HepG2 (cell line): ENCODE data around the gene GBGT1. TPM values are rescaled to one million over a fixed set of nuclear protein-coding genes. Genes with fewer than 3 reads are reported as not detected.

Experiments used
- ATAC-seq: fragments of 200-7000 bp; cut with Tn5 transposase; 3 replicates; pipeline ENCODE4 v1.9.1; 2020; ENCODE audit warnings: mild to moderate bottlenecking, moderate library complexity
- BruUV-seq: library from RNA; stranded (reverse); fragments of 400-500 nt; replicated peaks from 2 replicates; lab custom pipeline; 2021; lab: Mats Ljungman, UMichigan
- CTCF ChIA-PET: fragments of 300-600 bp; formaldehyde crosslinking; extraction: SDS; loops from one replicate; lab custom pipeline; 2021; ENCODE audit warnings: low total read pairs, inconsistent platforms, low intra/inter-chr PET ratio; lab: Yijun Ruan, JAX
- POLR2A ChIA-PET: fragments of 350-600 bp; sonication (Branson Sonifier 250); formaldehyde crosslinking; loops from one replicate; lab custom pipeline; 2020; ENCODE audit warnings: antibody characterized with exemption, inconsistent platforms; lab: Yijun Ruan, JAX
- DNase-seq: peaks from one replicate; pipeline ENCODE4 v3.0.0-alpha.2; 2015; ENCODE audit warnings: low spot score
- FAIRE-seq: peaks from 3 replicates; lab custom pipeline; 2011; peaks lifted over from hg19 to GRCh38; lab: Jason Lieb, UNC
- H2AFZ ChIP-seq: one replicate; pipeline ENCODE4 v1.6.1; 2011; ENCODE audit warnings: low read length, inconsistent platforms
- H3K27ac ChIP-seq: fragments of 300-600 bp; 3 replicates; pipeline ENCODE4 v1.8.0; 2011; ENCODE audit warnings: mixed run types, mild to moderate bottlenecking, mixed read lengths, low read length, inconsistent platforms; ENCODE audit not compliant: insufficient read depth; ENCODE audit errors: extremely low read length
- H3K27me3 ChIP-seq, 2 experiments: fragments of 200-600 bp in 1 of 2; 2 replicates in 1 of 2; 3 replicates in 1 of 2; pipeline versions ENCODE4 v1.6.0 to v1.8.0; 2011; ENCODE audit warnings: low read length in 2 of 2, mild to moderate bottlenecking in 2 of 2, moderate library complexity in 2 of 2, inconsistent platforms in 1 of 2; ENCODE audit not compliant: insufficient read depth in 2 of 2, control insufficient read depth in 1 of 2
- H3K36me3 ChIP-seq, 2 experiments: fragments of 200-600 bp in 1 of 2; replicated peaks in 1 of 2; 2 replicates in 1 of 2; 3 replicates in 1 of 2; pipeline versions ENCODE4 v1.5.1 to v1.8.0; 2011; ENCODE audit warnings: low read length in 2 of 2, inconsistent platforms in 1 of 2; ENCODE audit not compliant: insufficient read depth in 2 of 2, control insufficient read depth in 1 of 2
- H3K4me1 ChIP-seq: 2 replicates; pipeline ENCODE4 v1.5.1; 2012; ENCODE audit warnings: low read length, inconsistent platforms; ENCODE audit not compliant: insufficient read depth
- H3K4me2 ChIP-seq: 2 replicates; pipeline ENCODE4 v1.6.0; 2011; ENCODE audit warnings: low read depth, low read length, inconsistent platforms
- H3K4me3 ChIP-seq, 3 experiments: fragments of 200-600 bp in 1 of 3; sonication (generic), shearing (Covaris generic) in 1 of 3; replicated peaks in 1 of 3; 2 replicates each; pipeline ENCODE4 v1.5.1; 2011 to 2016; ENCODE audit warnings: low read length in 3 of 3, inconsistent platforms in 2 of 3, low read depth in 2 of 3, mild to moderate bottlenecking in 2 of 3, control low read depth in 1 of 3, mixed read lengths in 1 of 3; ENCODE audit not compliant: insufficient read depth in 1 of 3
- H3K79me2 ChIP-seq: one replicate; pipeline ENCODE4 v1.6.1; 2011; ENCODE audit warnings: low read length, inconsistent platforms; ENCODE audit not compliant: insufficient read depth
- H3K9ac ChIP-seq: 2 replicates; pipeline ENCODE4 v1.6.0; 2011; ENCODE audit warnings: mild to moderate bottlenecking, low read depth, low read length, inconsistent platforms; ENCODE audit not compliant: insufficient read depth
- H3K9me3 ChIP-seq: 2 replicates; pipeline ENCODE4 v1.5.1; 2012; ENCODE audit warnings: mild to moderate bottlenecking, low read length
- H4K20me1 ChIP-seq: 2 replicates; pipeline ENCODE4 v1.6.0; 2011; ENCODE audit warnings: inconsistent platforms, mild to moderate bottlenecking, low read length, moderate library complexity; ENCODE audit not compliant: insufficient read depth
- ATF6 ChIP-seq: sonication (generic); formaldehyde crosslinking; conservative IDR thresholded peaks from 2 replicates; pipeline ENCODE4 v1.4.0; 2020; ENCODE audit warnings: missing genetic modification reagents
- CREB3 ChIP-seq: sonication (generic); formaldehyde crosslinking; IDR thresholded peaks from 2 replicates; pipeline ENCODE4 v1.5.0; 2020; ENCODE audit warnings: missing genetic modification reagents
- FOXO4 ChIP-seq: sonication (generic); formaldehyde crosslinking; conservative IDR thresholded peaks from 2 replicates; pipeline ENCODE4 v1.8.1; 2023; ENCODE audit warnings: missing genetic modification reagents
- HNF4G ChIP-seq, 2 experiments: sonication (generic) in 1 of 2; formaldehyde crosslinking in 1 of 2; IDR thresholded peaks; 2 replicates each; pipeline versions ENCODE4 v1.4.0 to v1.6.1; 2011 to 2020; ENCODE audit warnings: borderline replicate concordance in 2 of 2, low read depth in 2 of 2, mild to moderate bottlenecking in 2 of 2, low read length in 1 of 2, missing genetic modification reagents in 1 of 2, moderate library complexity in 1 of 2
- HOXA7 ChIP-seq: sonication (generic); formaldehyde crosslinking; IDR thresholded peaks from 2 replicates; pipeline ENCODE4 v1.8.1; 2022; ENCODE audit warnings: mild to moderate bottlenecking, missing genetic modification reagents, moderate library complexity
- MATR3 ChIP-seq: sonication (generic); formaldehyde crosslinking; IDR thresholded peaks from 2 replicates; pipeline ENCODE4 v1.4.0; 2020; ENCODE audit warnings: missing genetic modification reagents
- NCOA2 ChIP-seq: sonication (generic); formaldehyde crosslinking; IDR thresholded peaks from 2 replicates; pipeline ENCODE4 v1.8.0; 2022; ENCODE audit warnings: inconsistent platforms
- PRMT3 ChIP-seq: sonication (generic); formaldehyde crosslinking; IDR thresholded peaks from 2 replicates; pipeline ENCODE4 v1.8.1; 2022; ENCODE audit warnings: low read depth, mild to moderate bottlenecking, moderate library complexity, missing genetic modification reagents, borderline replicate concordance
- SPEN ChIP-seq: sonication (generic); formaldehyde crosslinking; IDR thresholded peaks from 2 replicates; pipeline ENCODE4 v1.5.1; 2020; ENCODE audit warnings: low read depth, mild to moderate bottlenecking, missing genetic modification reagents
- SRSF9 ChIP-seq: fragments of 200-400 bp; formaldehyde crosslinking; IDR thresholded peaks from 2 replicates; pipeline ENCODE4 v1.6.1; 2018; ENCODE audit warnings: borderline replicate concordance, mild to moderate bottlenecking, low read depth, low read length; ENCODE audit not compliant: insufficient read depth, poor library complexity, severe bottlenecking
- SRY ChIP-seq: sonication (generic); formaldehyde crosslinking; IDR thresholded peaks from 2 replicates; pipeline ENCODE4 v1.8.0; 2022; ENCODE audit warnings: mild to moderate bottlenecking, missing genetic modification reagents
- TEAD3 ChIP-seq: optimal IDR thresholded peaks from 2 replicates; pipeline ENCODE3; 2016; ENCODE audit warnings: borderline replicate concordance
- ZNF362 ChIP-seq: sonication (generic); formaldehyde crosslinking; IDR thresholded peaks from 2 replicates; pipeline ENCODE4 v1.4.0; 2020; ENCODE audit warnings: missing genetic modification reagents, mild to moderate bottlenecking, borderline replicate concordance
- ZNF713 ChIP-seq: sonication (generic); formaldehyde crosslinking; IDR thresholded peaks from 2 replicates; pipeline ENCODE4 v1.4.0; 2020; ENCODE audit warnings: mild to moderate bottlenecking, missing genetic modification reagents
- ZNF850 ChIP-seq: sonication (generic); formaldehyde crosslinking; conservative IDR thresholded peaks from 2 replicates; pipeline ENCODE4 v1.9.0; 2021; ENCODE audit warnings: mild to moderate bottlenecking, missing genetic modification reagents
- WGBS: methylation state at CpG from one replicate; pipeline ENCODE4 v1.1.6; 2017; ENCODE audit warnings: low lambda C conversion rate; 5-methylcytosine and 5-hydroxymethylcytosine counted together
- in situ Hi-C: cut with HindIII; loops from 2 replicates; pipeline ENCODE4 v1.10.0; 2017; ENCODE audit warnings: low pct_unique_long_range_greater_than_20kb; ENCODE audit not compliant: extremely low pct_ligation_motif_present
- intact Hi-C: fragments of 100-400 bp; cut with micrococcal nuclease; formaldehyde crosslinking; loops from one replicate; pipeline ENCODE4 v1.10.0; 2022; ENCODE audit not compliant: unreplicated experiment
- polyA plus RNA-seq, 8 experiments: library from polyadenylated mRNA; depleted of rRNA in 3 of 8; stranded (reverse) in 7 of 8; unstranded in 1 of 8; fragments of >200 nt; fragmentation: Illumina TruSeq in 4 of 8; extraction: Trizol in 4 of 8; gene quantifications; 2 replicates each; pipeline versions ENCODE4 v1.2.1 to v1.2.3, GENCODE V29; 2011 to 2016; ENCODE audit warnings: low read depth in 4 of 8, missing spikeins in 1 of 8, mixed read lengths in 1 of 8; ENCODE audit not compliant: insufficient read depth in 1 of 8
- total RNA-seq, 5 experiments: library from RNA; depleted of rRNA; stranded (reverse); fragments of >200 nt; fragmentation: Illumina TruSeq; extraction: Trizol; gene quantifications; 2 replicates each; pipeline ENCODE4 v1.2.3, GENCODE V29; 2016; ENCODE audit warnings: low read depth in 1 of 5

Gene GBGT1
- total and polyA plus RNA-seq, 2 of the 13 experiments (the other 11 are each of a cell fraction or from before 2014, with no cell fraction given): not detected

GRCh38 chr9:133188843-133189180 is 25.1 kb upstream of the GBGT1 start:
- Histone ChIP-seq H3K27me3 (peaks cover 4 to 20% of the 10 kb centered on the region in 2 experiments; a peak in 3 of 5 replicates), H3K27ac (no peak overlapping the region), H2AFZ (no peak overlapping the region), H3K4me1 (no peaks in the 10 kb centered on the region), H3K79me2 (no peaks in the 10 kb centered on the region), H3K4me2 (no peak overlapping the region), H3K9me3 (no peaks in the 10 kb centered on the region), H3K4me3 (no peak overlapping the region), H4K20me1 (no peaks in the 10 kb centered on the region), H3K36me3 (no peaks in the 10 kb centered on the region), H3K9ac (no peak overlapping the region)
- CTCF ChIA-PET: interaction anchor here (2.1 kb wide), 1 partner anchor 140 kb away, joined by 7 read pairs; no protein-coding TSS in a partner anchor
- 16% methylated on average over 7 of the region's 7 CpGs for WGBS
- DNase-seq (no peak), ATAC-seq (no peak), FAIRE-seq (no peak)
- no TSS peak for BruUV-seq
- in situ Hi-C loops: loop anchor here (5.0 kb wide), 2 partner anchors 143 to 298 kb away; no protein-coding TSS in a partner anchor
- intact Hi-C loops: loop anchor here (2.0 kb wide), 1 partner anchor 140 kb away; no protein-coding TSS in a partner anchor
- POLR2A ChIA-PET: no interaction called here
- TF ChIP-seq SRSF9 (no peak), HOXA7 (no peak), SRY (CRISPR knock-in tag) (no peak), ATF6 (CRISPR knock-in tag) (no peak), SPEN (CRISPR knock-in tag) (no peak), ZNF362 (no peak), CREB3 (CRISPR knock-in tag) (no peak), TEAD3 (CRISPR knock-in tag) (no peak), HNF4G (IDR thresholded peaks at IDR 0.05; ENCODE audit: borderline replicate concordance, low read depth, low read length) (no peak), HNF4G (CRISPR knock-in tag; IDR thresholded peaks at IDR 0.05; ENCODE audit: borderline replicate concordance, low read depth) (no peak), ZNF713 (CRISPR knock-in tag) (no peak), PRMT3 (CRISPR knock-in tag) (no peak), MATR3 (CRISPR knock-in tag) (no peak), FOXO4 (CRISPR knock-in tag) (no peak), ZNF850 (CRISPR knock-in tag) (no peak), NCOA2 (CRISPR knock-in tag) (no peak)
